ENCODE measurements around the gene ADAMTS8. TPM values are rescaled to one million over a fixed set of nuclear protein-coding genes. Genes with fewer than 3 reads are reported as not detected.
A peak's percentile ranks its signal among the peaks of the same experiment; 100 is the strongest.

Gene ADAMTS8
- polyA plus RNA-seq, 1 of the 3 experiments (the other 2 are of a cell fraction) = not detected

DNA sequence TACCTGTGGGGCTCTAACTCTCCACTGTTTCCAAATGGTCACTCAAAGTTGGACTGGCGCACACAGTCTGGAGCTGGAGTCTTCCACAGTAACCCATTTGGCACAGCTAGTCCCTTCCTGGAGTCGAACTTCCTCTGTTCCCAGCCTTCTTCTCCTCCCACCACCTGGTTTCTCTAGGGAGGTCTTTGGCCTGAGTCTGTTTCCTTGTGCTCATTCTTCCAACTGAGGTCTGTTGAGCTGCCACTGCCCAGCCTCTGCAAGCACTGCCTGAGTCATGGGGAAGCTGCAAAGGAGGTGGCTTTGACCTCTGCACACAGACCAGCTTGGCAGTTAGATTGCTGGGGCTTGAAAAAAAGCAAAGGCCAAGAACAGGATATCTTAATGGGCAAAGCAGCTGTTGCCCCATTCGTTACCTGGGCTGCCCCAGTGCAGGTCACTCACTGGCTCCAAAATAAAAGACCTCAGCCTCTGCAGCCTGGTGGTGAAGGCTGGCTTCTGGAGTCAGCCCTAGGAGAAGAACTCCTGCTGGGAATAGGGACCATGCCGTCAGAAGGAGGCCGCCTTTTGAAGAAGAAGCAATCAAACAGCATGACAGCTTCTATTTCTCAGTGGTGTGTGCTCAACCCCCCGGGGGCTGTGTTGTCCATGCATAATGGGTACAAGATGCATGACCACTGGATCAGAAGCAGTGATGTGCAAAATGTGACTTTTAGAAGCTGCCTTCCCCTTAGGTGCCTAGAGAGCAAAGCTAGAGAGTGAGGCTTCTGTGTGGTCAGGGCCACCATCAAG, 23.0 kb upstream of the ADAMTS8 start:
- no peak overlapping the region for H3K4me3 ChIP-seq (ENCODE audit: low read depth in 2 of 2, low read length in 1 of 2)
- H4K20me1 ChIP-seq (ENCODE audit: insufficient read depth) = no peaks in the 10 kb centered on the region
- CTCF ChIA-PET = interaction anchor here (1.2 to 3.0 kb wide), 4 partner anchors 16 to 465 kb away, joined by 3 to 20 read pairs (median 6); partner anchors contain the start of gene SNX19
- no peak overlapping the region for H3K9ac ChIP-seq
- H3K9me3 ChIP-seq = no peaks in the 10 kb centered on the region
- no peaks in the 10 kb centered on the region for H3K27me3 ChIP-seq (ENCODE audit: insufficient read depth)
- no peaks in the 10 kb centered on the region for H3K36me3 ChIP-seq (replicated peaks in 1 of 2; ENCODE audit: control insufficient read depth in 1 of 2, insufficient read depth in 2 of 2, low read length in 1 of 2)
- H3K9me2 ChIP-seq = no peaks in the 10 kb centered on the region
- H2AFZ ChIP-seq (ENCODE audit: low read depth) = no peak overlapping the region
- H3K4me2 ChIP-seq = peak overlapping the region; percentile 98; the same call in 1 of the 2 replicates
- TF ChIP-seq POLR2AphosphoS5 (IDR thresholded peaks at IDR 0.05; ENCODE audit: low read depth, low read length) = no peak
- POLR2A ChIA-PET = no interaction called here
- H3K79me2 ChIP-seq (ENCODE audit: insufficient read depth) = no peaks in the 10 kb centered on the region; the same call in 1 of the 2 replicates
- 76% methylated on average over 6 of the region's 6 CpGs for WGBS (ENCODE audit: low lambda C conversion rate)
- H3K27ac ChIP-seq (ENCODE audit: low read depth in 2 of 2, low read length in 1 of 2) = no peak overlapping the region
- peaks cover 3% of the 10 kb centered on the region for H3F3A ChIP-seq (replicated peaks; ENCODE audit: insufficient read depth)
- peaks cover 8 to 9% of the 10 kb centered on the region in 2 experiments; a peak in 2 of 4 replicates for H3K4me1 ChIP-seq (ENCODE audit: control insufficient read depth in 1 of 2, insufficient read depth in 2 of 2, low read depth in 1 of 2, low read length in 1 of 2)
- DNase-seq = no peak

GRCh38 chr11:130449996-130450769, 21.8 kb upstream of the ADAMTS8 start:
- CTCF ChIA-PET = interaction anchor here (0.9 to 3.0 kb wide), 4 partner anchors 15 to 412 kb away, joined by 3 to 20 read pairs (median 5); no protein-coding TSS in a partner anchor
- Histone ChIP-seq H3K27me3 (ENCODE audit: insufficient read depth) (no peaks in the 10 kb centered on the region), H3K27ac (ENCODE audit: low read depth in 2 of 2, low read length in 1 of 2) (no peak overlapping the region), H3K4me1 (ENCODE audit: control insufficient read depth in 1 of 2, insufficient read depth in 2 of 2, low read depth in 1 of 2, low read length in 1 of 2) (peaks cover 8 to 9% of the 10 kb centered on the region in 2 experiments; a peak in 2 of 4 replicates), H2AFZ (ENCODE audit: low read depth) (peak overlapping the region; percentile 47), H3K4me2 (peak overlapping the region; percentile 98), H3F3A (replicated peaks; ENCODE audit: insufficient read depth) (peaks cover 3% of the 10 kb centered on the region), H4K20me1 (ENCODE audit: insufficient read depth) (no peaks in the 10 kb centered on the region), H3K9me3 (no peaks in the 10 kb centered on the region), H3K36me3 (replicated peaks in 1 of 2; ENCODE audit: control insufficient read depth in 1 of 2, insufficient read depth in 2 of 2, low read length in 1 of 2) (no peaks in the 10 kb centered on the region), H3K4me3 (ENCODE audit: low read depth in 2 of 2, low read length in 1 of 2) (peak overlapping the region; percentile 59 to 83; a peak in 3 of 4 replicates), H3K79me2 (ENCODE audit: insufficient read depth) (no peaks in the 10 kb centered on the region; the same call in 1 of the 2 replicates), H3K9ac (peak overlapping the region; percentile 54; the same call in 1 of the 2 replicates), H3K9me2 (no peaks in the 10 kb centered on the region)
- DNase-seq = peak; percentile 65
- TF ChIP-seq RFX5 (IDR thresholded peaks at IDR 0.05; ENCODE audit: low read length) (no peak), TEAD4 (IDR thresholded peaks at IDR 0.05; ENCODE audit: borderline replicate concordance, insufficient read depth) (no peak), NRF1 (IDR thresholded peaks at IDR 0.05; ENCODE audit: low read depth, low read length) (no peak), FOXM1 (IDR thresholded peaks at IDR 0.05; ENCODE audit: low read depth) (no peak), RAD21 (IDR thresholded peaks at IDR 0.05; ENCODE audit: low read length) (peak; percentile 28), SIN3A (IDR thresholded peaks at IDR 0.05; ENCODE audit: borderline replicate concordance, low read depth, low read length) (no peak), GABPA (IDR thresholded peaks at IDR 0.05; ENCODE audit: low read depth) (no peak), USF1 (IDR thresholded peaks at IDR 0.05; ENCODE audit: borderline replicate concordance, low read depth) (no peak), CTCF (IDR thresholded peaks at IDR 0.05) (peak; percentile 55), MXI1 (IDR thresholded peaks at IDR 0.05; ENCODE audit: low read depth, low read length) (no peak)
- TF ChIP-seq, protein P1, sequence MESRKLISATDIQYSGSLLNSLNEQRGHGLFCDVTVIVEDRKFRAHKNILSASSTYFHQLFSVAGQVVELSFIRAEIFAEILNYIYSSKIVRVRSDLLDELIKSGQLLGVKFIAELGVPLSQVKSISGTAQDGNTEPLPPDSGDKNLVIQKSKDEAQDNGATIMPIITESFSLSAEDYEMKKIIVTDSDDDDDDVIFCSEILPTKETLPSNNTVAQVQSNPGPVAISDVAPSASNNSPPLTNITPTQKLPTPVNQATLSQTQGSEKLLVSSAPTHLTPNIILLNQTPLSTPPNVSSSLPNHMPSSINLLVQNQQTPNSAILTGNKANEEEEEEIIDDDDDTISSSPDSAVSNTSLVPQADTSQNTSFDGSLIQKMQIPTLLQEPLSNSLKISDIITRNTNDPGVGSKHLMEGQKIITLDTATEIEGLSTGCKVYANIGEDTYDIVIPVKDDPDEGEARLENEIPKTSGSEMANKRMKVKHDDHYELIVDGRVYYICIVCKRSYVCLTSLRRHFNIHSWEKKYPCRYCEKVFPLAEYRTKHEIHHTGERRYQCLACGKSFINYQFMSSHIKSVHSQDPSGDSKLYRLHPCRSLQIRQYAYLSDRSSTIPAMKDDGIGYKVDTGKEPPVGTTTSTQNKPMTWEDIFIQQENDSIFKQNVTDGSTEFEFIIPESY (IDR thresholded peaks at IDR 0.05; ENCODE audit: borderline replicate concordance, low read depth) = no peak
- POLR2A ChIA-PET = no interaction called here
- 57% methylated on average over 25 of the region's 34 CpGs for WGBS (ENCODE audit: low lambda C conversion rate)
